ENCODE data around the gene MOK. TPM values are rescaled to one million over a fixed set of nuclear protein-coding genes. Genes with fewer than 3 reads are reported as not detected.
A peak's percentile ranks its signal among the peaks of the same experiment; 100 is the strongest.

The MOK gene
- total and polyA plus RNA-seq, 2 donors (not counting 1 experiment from before 2014, with no cell fraction given) = 4.3 to 4.7 TPM

DNA sequence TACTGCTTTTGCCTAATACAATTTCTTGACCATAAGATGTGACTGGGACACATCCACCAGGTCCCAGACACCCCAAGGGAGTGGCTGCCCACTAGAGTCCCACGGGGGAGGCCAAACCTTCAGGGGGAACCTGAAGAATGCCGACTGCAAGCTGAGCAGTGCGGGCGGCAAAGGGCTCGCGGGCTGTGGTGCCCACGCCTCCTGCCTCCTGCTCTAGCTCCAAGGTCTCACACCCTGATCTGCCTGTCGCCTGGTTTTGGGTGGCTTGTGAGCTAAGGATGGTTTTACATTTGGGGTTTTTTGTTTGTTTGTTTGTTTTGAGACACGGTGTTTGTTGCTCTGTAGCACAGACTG is 75.2 kb downstream of the MOK start:
- Histone ChIP-seq H3K4me3 (replicated peaks in 1 of 4; ENCODE audit: control extremely low read depth in 1 of 4, insufficient read depth in 1 of 4, low read depth in 3 of 4, low read length in 4 of 4) (no peak overlapping the region), H3K4me2 (ENCODE audit: extremely low read depth, insufficient read depth, low read length) (no peak overlapping the region), H3K9me3 (ENCODE audit: control insufficient read depth, insufficient read depth, low read depth, low read length) (no peaks in the 10 kb centered on the region), H3K36me3 (ENCODE audit: control insufficient read depth, insufficient read depth, low read length) (no peaks in the 10 kb centered on the region), H3K79me2 (ENCODE audit: control insufficient read depth, insufficient read depth, low read length) (no peaks in the 10 kb centered on the region), H3K27me3 (ENCODE audit: control insufficient read depth, insufficient read depth, low read length) (no peaks in the 10 kb centered on the region), H2AFZ (ENCODE audit: low read length) (no peak overlapping the region), H4K20me1 (ENCODE audit: control insufficient read depth, extremely low read depth, insufficient read depth, low read length) (no peaks in the 10 kb centered on the region), H3K27ac (ENCODE audit: insufficient read depth, low read length) (no peak overlapping the region), H3K4me1 (ENCODE audit: control insufficient read depth, extremely low read depth, insufficient read depth, low read length) (no peaks in the 10 kb centered on the region), H3K9ac (ENCODE audit: insufficient read depth, low read length) (no peak overlapping the region)
- TF ChIP-seq, protein P1, sequence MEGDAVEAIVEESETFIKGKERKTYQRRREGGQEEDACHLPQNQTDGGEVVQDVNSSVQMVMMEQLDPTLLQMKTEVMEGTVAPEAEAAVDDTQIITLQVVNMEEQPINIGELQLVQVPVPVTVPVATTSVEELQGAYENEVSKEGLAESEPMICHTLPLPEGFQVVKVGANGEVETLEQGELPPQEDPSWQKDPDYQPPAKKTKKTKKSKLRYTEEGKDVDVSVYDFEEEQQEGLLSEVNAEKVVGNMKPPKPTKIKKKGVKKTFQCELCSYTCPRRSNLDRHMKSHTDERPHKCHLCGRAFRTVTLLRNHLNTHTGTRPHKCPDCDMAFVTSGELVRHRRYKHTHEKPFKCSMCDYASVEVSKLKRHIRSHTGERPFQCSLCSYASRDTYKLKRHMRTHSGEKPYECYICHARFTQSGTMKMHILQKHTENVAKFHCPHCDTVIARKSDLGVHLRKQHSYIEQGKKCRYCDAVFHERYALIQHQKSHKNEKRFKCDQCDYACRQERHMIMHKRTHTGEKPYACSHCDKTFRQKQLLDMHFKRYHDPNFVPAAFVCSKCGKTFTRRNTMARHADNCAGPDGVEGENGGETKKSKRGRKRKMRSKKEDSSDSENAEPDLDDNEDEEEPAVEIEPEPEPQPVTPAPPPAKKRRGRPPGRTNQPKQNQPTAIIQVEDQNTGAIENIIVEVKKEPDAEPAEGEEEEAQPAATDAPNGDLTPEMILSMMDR (conservative IDR thresholded peaks at IDR 0.05 in 1 of 2, IDR thresholded peaks at IDR 0.05 in 1 of 2; ENCODE audit: low read depth in 1 of 2, low read length in 2 of 2) = no peak
- no peak for TF ChIP-seq EZH2 (IDR thresholded peaks at IDR 0.05; ENCODE audit: low read length, missing control alignments)
- DNase-seq (ENCODE audit: low read depth in 2 of 2) = no peak

DNA sequence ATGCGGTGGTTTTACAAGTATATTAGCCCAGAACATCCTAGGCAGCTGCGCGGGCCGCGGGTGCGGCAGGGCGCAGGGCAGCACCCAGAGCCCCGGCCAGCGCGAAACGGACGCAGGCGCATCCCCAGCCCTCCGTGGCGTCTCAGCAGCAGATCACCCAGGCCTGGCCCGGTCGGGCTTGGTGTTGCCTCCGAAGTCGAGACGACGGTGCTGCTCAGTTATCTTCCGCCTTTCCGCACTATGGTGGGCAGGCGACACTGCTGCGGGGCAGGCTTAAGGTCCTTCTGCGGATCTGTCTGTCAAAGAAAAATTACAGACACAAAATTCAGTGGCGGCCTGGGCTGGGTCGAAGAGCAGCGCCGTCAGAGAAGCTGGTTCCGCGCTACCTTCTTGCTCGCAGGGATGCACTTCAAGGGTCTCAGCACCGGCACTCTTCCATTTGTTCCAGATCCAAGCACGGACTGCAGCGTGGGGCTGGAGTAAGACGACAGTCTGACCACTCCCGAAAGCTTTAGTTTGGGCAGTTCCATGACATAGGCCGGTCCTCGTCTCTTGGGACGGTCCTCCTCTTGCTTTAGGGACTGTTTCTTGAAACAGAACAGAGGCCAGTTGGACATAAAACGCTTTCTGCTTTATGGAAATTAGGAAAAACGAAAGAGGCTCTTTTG is 75.8 kb downstream of the MOK start:
- H3K27ac ChIP-seq (ENCODE audit: insufficient read depth, low read length) = no peak overlapping the region
- H3K79me2 ChIP-seq (ENCODE audit: control insufficient read depth, insufficient read depth, low read length) = no peaks in the 10 kb centered on the region
- no peak for DNase-seq (ENCODE audit: low read depth in 2 of 2)
- H3K4me2 ChIP-seq (ENCODE audit: extremely low read depth, insufficient read depth, low read length) = no peak overlapping the region
- no peaks in the 10 kb centered on the region for H3K4me1 ChIP-seq (ENCODE audit: control insufficient read depth, extremely low read depth, insufficient read depth, low read length)
- no peaks in the 10 kb centered on the region for H3K9me3 ChIP-seq (ENCODE audit: control insufficient read depth, insufficient read depth, low read depth, low read length)
- H3K4me3 ChIP-seq (replicated peaks in 1 of 4; ENCODE audit: control extremely low read depth in 1 of 4, insufficient read depth in 1 of 4, low read depth in 3 of 4, low read length in 4 of 4) = no peak overlapping the region
- H3K9ac ChIP-seq (ENCODE audit: insufficient read depth, low read length) = no peak overlapping the region
- no peaks in the 10 kb centered on the region for H3K36me3 ChIP-seq (ENCODE audit: control insufficient read depth, insufficient read depth, low read length)
- H3K27me3 ChIP-seq (ENCODE audit: control insufficient read depth, insufficient read depth, low read length) = no peaks in the 10 kb centered on the region
- TF ChIP-seq, protein P1 (conservative IDR thresholded peaks at IDR 0.05 in 1 of 2, IDR thresholded peaks at IDR 0.05 in 1 of 2; ENCODE audit: low read depth in 1 of 2, low read length in 2 of 2) = no peak
- TF ChIP-seq EZH2 (IDR thresholded peaks at IDR 0.05; ENCODE audit: low read length, missing control alignments) = no peak
- H4K20me1 ChIP-seq (ENCODE audit: control insufficient read depth, extremely low read depth, insufficient read depth, low read length) = no peaks in the 10 kb centered on the region
- no peak overlapping the region for H2AFZ ChIP-seq (ENCODE audit: low read length)

DNA sequence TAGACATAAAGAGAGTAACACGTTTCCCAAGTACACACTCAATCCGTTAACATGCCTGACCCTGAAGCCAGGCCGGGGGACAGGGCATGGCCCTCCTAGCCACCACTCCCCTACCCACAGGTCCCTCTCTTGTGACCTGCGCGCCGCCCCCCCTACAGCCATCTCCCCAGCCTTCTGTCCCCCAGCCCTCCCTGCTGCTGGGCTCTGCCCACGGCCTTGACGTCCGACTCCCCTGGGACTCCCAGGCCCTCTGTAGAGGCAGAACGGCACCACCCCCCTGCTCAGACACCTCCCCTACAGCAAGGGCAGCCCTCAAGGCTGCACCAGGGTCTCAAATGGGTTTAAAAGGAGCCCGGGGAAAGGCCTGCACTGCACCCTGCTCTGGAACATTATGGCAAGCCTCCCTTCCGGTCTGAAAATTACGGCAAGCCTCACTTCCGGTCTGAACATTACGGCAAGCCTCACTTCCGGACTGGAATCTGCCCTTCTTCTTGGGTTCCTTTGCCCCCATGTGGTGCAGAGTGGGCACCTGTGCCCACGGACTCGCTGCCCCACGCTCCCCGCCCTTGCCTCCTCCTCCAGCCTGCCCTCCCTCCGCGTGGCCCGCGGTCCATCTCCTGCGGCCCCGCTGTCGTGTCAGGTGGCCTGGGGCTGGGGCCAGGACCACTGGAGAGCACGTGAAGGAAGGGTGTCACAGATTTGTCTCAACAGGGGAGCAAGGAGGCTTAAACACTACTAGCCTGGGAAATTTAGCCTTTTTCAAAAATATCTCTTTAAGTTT is 77.6 kb downstream of the MOK start:
- peak overlapping the region; percentile 44 for H2AFZ ChIP-seq (ENCODE audit: low read length)
- no peaks in the 10 kb centered on the region for H4K20me1 ChIP-seq (ENCODE audit: control insufficient read depth, extremely low read depth, insufficient read depth, low read length)
- no peaks in the 10 kb centered on the region for H3K27me3 ChIP-seq (ENCODE audit: control insufficient read depth, insufficient read depth, low read length)
- no peaks in the 10 kb centered on the region for H3K36me3 ChIP-seq (ENCODE audit: control insufficient read depth, insufficient read depth, low read length)
- no peak for DNase-seq (ENCODE audit: low read depth in 2 of 2)
- H3K4me2 ChIP-seq (ENCODE audit: extremely low read depth, insufficient read depth, low read length) = no peak overlapping the region
- H3K4me1 ChIP-seq (ENCODE audit: control insufficient read depth, extremely low read depth, insufficient read depth, low read length) = no peaks in the 10 kb centered on the region
- no peak overlapping the region for H3K27ac ChIP-seq (ENCODE audit: insufficient read depth, low read length)
- H3K79me2 ChIP-seq (ENCODE audit: control insufficient read depth, insufficient read depth, low read length) = no peaks in the 10 kb centered on the region
- TF ChIP-seq, protein P1 (conservative IDR thresholded peaks at IDR 0.05 in 1 of 2, IDR thresholded peaks at IDR 0.05 in 1 of 2; ENCODE audit: low read depth in 1 of 2, low read length in 2 of 2) = no peak
- TF ChIP-seq EZH2 (IDR thresholded peaks at IDR 0.05; ENCODE audit: low read length, missing control alignments) = no peak
- H3K9ac ChIP-seq (ENCODE audit: insufficient read depth, low read length) = no peak overlapping the region
- H3K4me3 ChIP-seq (replicated peaks in 1 of 4; ENCODE audit: control extremely low read depth in 1 of 4, insufficient read depth in 1 of 4, low read depth in 3 of 4, low read length in 4 of 4) = no peak overlapping the region
- no peaks in the 10 kb centered on the region for H3K9me3 ChIP-seq (ENCODE audit: control insufficient read depth, insufficient read depth, low read depth, low read length)
